T1000 (cell line): ENCODE data around the gene CLCN2.

Source experiments
- DNase-seq: peaks from one replicate; lab custom pipeline; 2025; ENCODE audit warnings: mixed read lengths; lab: John Stamatoyannopoulos, UW

The CLCN2 gene

DNA sequence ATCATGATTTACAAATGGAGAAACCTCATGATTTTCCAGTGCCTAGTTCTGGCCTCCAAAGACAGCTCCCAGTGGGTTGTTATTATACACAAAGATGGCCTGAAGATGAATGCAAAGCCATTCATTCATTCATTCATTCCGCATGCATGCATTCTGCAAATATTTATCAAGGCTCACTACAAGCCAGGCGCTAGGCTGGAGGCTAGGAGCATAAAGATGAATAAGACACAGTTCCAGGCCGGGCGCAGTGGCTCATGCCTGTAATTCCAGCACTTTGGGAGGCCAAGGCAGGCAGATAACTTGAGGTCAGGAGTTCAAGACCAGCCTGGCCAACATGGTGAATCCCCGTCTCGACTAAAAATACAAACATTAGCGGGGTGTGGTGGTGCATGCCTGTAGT is 64.8 kb downstream of the CLCN2 start:
- no peak for DNase-seq
